Measurements from ENCODE around the gene RELN.

DNA sequence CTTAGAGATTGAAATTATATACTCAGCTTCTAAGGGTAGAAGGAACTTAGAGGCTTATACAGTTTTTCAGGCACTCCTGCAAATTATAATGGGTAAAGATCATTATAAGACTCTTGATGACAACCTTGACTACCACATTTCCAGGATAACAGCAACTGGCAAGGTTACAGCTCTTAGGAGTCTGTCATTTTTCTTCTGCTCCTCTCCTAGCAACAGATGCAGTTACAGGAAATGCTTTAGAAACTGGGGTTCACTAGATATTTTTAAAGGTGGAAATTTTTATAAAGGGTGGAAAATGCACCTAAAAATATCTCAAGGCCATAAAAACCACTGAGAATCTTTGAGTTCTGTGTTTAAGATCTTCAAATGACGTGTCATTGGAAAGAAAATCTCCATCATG, 185.8 kb downstream of the RELN start:
- TF ChIP-seq, protein P1, sequence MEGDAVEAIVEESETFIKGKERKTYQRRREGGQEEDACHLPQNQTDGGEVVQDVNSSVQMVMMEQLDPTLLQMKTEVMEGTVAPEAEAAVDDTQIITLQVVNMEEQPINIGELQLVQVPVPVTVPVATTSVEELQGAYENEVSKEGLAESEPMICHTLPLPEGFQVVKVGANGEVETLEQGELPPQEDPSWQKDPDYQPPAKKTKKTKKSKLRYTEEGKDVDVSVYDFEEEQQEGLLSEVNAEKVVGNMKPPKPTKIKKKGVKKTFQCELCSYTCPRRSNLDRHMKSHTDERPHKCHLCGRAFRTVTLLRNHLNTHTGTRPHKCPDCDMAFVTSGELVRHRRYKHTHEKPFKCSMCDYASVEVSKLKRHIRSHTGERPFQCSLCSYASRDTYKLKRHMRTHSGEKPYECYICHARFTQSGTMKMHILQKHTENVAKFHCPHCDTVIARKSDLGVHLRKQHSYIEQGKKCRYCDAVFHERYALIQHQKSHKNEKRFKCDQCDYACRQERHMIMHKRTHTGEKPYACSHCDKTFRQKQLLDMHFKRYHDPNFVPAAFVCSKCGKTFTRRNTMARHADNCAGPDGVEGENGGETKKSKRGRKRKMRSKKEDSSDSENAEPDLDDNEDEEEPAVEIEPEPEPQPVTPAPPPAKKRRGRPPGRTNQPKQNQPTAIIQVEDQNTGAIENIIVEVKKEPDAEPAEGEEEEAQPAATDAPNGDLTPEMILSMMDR (IDR thresholded peaks at IDR 0.05): no peak
- TF ChIP-seq POLR2AphosphoS5 (IDR thresholded peaks at IDR 0.05; ENCODE audit: low read depth, low read length): no peak
- no peak for TF ChIP-seq TCF7L2 (IDR thresholded peaks at IDR 0.05; ENCODE audit: low read depth, low read length)

All from Panc1 (cell line).